T-helper 17 cell (primary cell): ENCODE data around the gene SCN8A. TPM values are rescaled to one million over a fixed set of nuclear protein-coding genes. Genes with fewer than 3 reads are reported as not detected.

Experiments
- ATAC-seq: fragments of 150-1000 bp; cut with Tn5 transposase; 2 replicates; pipeline ENCODE4 v1.10.0; 2021; ENCODE audit warnings: mild to moderate bottlenecking, moderate library complexity
- DNase-seq, 3 donors: peaks; one replicate each; pipeline versions ENCODE4 v3.0.0 to v3.0.0-alpha.2; 2020 to 2021
- H3K9me3 ChIP-seq: one replicate; pipeline ENCODE4 v1.7.0; 2013; ENCODE audit warnings: low read length, mild to moderate bottlenecking; ENCODE audit not compliant: control insufficient read depth, poor library complexity, severe bottlenecking
- H3K27ac Mint-ChIP-seq: one replicate; pipeline ENCODE4 v1.8.0; 2022; ENCODE audit warnings: mild to moderate bottlenecking, moderate library complexity, mixed read lengths
- H3K27me3 Mint-ChIP-seq: one replicate; pipeline ENCODE4 v1.8.0; 2022; ENCODE audit warnings: mixed read lengths
- H3K36me3 Mint-ChIP-seq: one replicate; pipeline ENCODE4 v1.8.0; 2022; ENCODE audit warnings: low read depth, mixed read lengths
- H3K4me1 Mint-ChIP-seq: one replicate; pipeline ENCODE4 v1.8.0; 2022; ENCODE audit warnings: mild to moderate bottlenecking, mixed read lengths
- H3K4me3 Mint-ChIP-seq: one replicate; pipeline ENCODE4 v1.8.0; 2022; ENCODE audit warnings: mild to moderate bottlenecking, moderate library complexity, mixed read lengths
- total RNA-seq, 4 donors: library from RNA in 2 of 4; stranded (reverse) in 2 of 4; gene quantifications; one replicate each; pipeline ENCODE4 v1.2.3 and lab custom pipeline; 2022 to 2026

Gene SCN8A
- total RNA-seq, 2 donors from 2014 or later, result 0.35 to 0.47 TPM

GRCh38 chr12:51717326-51717925 is 126.4 kb downstream of the SCN8A start:
- H3K4me1 Mint-ChIP-seq, result peaks cover 9% of the 10 kb centered on the region
- peaks cover 58% of the 10 kb centered on the region for H3K27me3 Mint-ChIP-seq
- H3K4me3 Mint-ChIP-seq, result no peak overlapping the region
- no peak overlapping the region for H3K27ac Mint-ChIP-seq
- no peaks in the 10 kb centered on the region for H3K9me3 ChIP-seq
- H3K36me3 Mint-ChIP-seq, result peaks cover 14% of the 10 kb centered on the region
- no peak for ATAC-seq
- DNase-seq, result no peak

- peaks cover 41% of the 10 kb centered on the region for H3K27me3 Mint-ChIP-seq
- peak in 2 of 3 donors; percentile 10 to 12 for DNase-seq
- peaks cover 7% of the 10 kb centered on the region for H3K36me3 Mint-ChIP-seq
- H3K9me3 ChIP-seq, result no peaks in the 10 kb centered on the region
- ATAC-seq, result peak; percentile 83
- no peak overlapping the region for H3K27ac Mint-ChIP-seq
- peaks cover 10% of the 10 kb centered on the region for H3K4me1 Mint-ChIP-seq
- peak overlapping the region; percentile 55 for H3K4me3 Mint-ChIP-seq
These were observed 130.4 kb downstream of the SCN8A start for GRCh38 chr12:51721282-51721940.

- H3K4me1 Mint-ChIP-seq, result peaks cover 10% of the 10 kb centered on the region
- H3K9me3 ChIP-seq, result no peaks in the 10 kb centered on the region
- no peak overlapping the region for H3K4me3 Mint-ChIP-seq
- H3K36me3 Mint-ChIP-seq, result peaks cover 7% of the 10 kb centered on the region
- peaks cover 35% of the 10 kb centered on the region for H3K27me3 Mint-ChIP-seq
- peak overlapping the region; percentile 59 for H3K27ac Mint-ChIP-seq
- DNase-seq (no peak), ATAC-seq (no peak)
These were observed 131.4 kb downstream of the SCN8A start for GRCh38 chr12:51722431-51722830.

- H3K9me3 ChIP-seq, result no peaks in the 10 kb centered on the region
- peaks cover 7% of the 10 kb centered on the region for H3K36me3 Mint-ChIP-seq
- peaks cover 37% of the 10 kb centered on the region for H3K27me3 Mint-ChIP-seq
- H3K4me1 Mint-ChIP-seq, result peaks cover 10% of the 10 kb centered on the region
- ATAC-seq, result no peak
- H3K4me3 Mint-ChIP-seq, result no peak overlapping the region
- no peak overlapping the region for H3K27ac Mint-ChIP-seq
- DNase-seq, result no peak
These were observed 135.1 kb downstream of the SCN8A start for GRCh38 chr12:51726161-51726560.

- no peak overlapping the region for H3K27ac Mint-ChIP-seq
- DNase-seq (no peak), ATAC-seq (no peak)
- H3K4me3 Mint-ChIP-seq, result no peak overlapping the region
- peaks cover 5% of the 10 kb centered on the region for H3K36me3 Mint-ChIP-seq
- H3K9me3 ChIP-seq, result no peaks in the 10 kb centered on the region
- H3K27me3 Mint-ChIP-seq, result peaks cover 37% of the 10 kb centered on the region
- H3K4me1 Mint-ChIP-seq, result peaks cover 6% of the 10 kb centered on the region
These were observed 135.9 kb downstream of the SCN8A start for GRCh38 chr12:51726931-51727330.

- Mint-ChIP-seq H3K27me3 (peaks cover 40% of the 10 kb centered on the region), H3K27ac (no peak overlapping the region), H3K36me3 (no peaks in the 10 kb centered on the region), H3K4me1 (no peaks in the 10 kb centered on the region), H3K4me3 (no peak overlapping the region)
- H3K9me3 ChIP-seq, result no peaks in the 10 kb centered on the region
- DNase-seq, result no peak
- ATAC-seq, result no peak
These were observed 138.3 kb downstream of the SCN8A start for GRCh38 chr12:51729331-51729730.

- no peak for DNase-seq
- Mint-ChIP-seq H3K4me3 (no peak overlapping the region), H3K36me3 (no peaks in the 10 kb centered on the region), H3K4me1 (no peaks in the 10 kb centered on the region), H3K27ac (no peak overlapping the region), H3K27me3 (peaks cover 49% of the 10 kb centered on the region)
- no peaks in the 10 kb centered on the region for H3K9me3 ChIP-seq
- ATAC-seq, result no peak
These were observed 139.7 kb downstream of the SCN8A start for GRCh38 chr12:51730745-51731144.

- no peak overlapping the region for H3K4me3 Mint-ChIP-seq
- H3K36me3 Mint-ChIP-seq, result no peaks in the 10 kb centered on the region
- ATAC-seq, result no peak
- H3K9me3 ChIP-seq, result no peaks in the 10 kb centered on the region
- DNase-seq, result no peak
- H3K27ac Mint-ChIP-seq, result no peak overlapping the region
- H3K4me1 Mint-ChIP-seq, result no peaks in the 10 kb centered on the region
- H3K27me3 Mint-ChIP-seq, result peaks cover 29% of the 10 kb centered on the region
These were observed 149.5 kb downstream of the SCN8A start for GRCh38 chr12:51740536-51740935.

- peaks cover 33% of the 10 kb centered on the region for H3K27me3 Mint-ChIP-seq
- H3K27ac Mint-ChIP-seq, result no peak overlapping the region
- DNase-seq (no peak), ATAC-seq (no peak)
- H3K4me3 Mint-ChIP-seq, result no peak overlapping the region
- H3K9me3 ChIP-seq, result no peaks in the 10 kb centered on the region
- no peaks in the 10 kb centered on the region for H3K36me3 Mint-ChIP-seq
- no peaks in the 10 kb centered on the region for H3K4me1 Mint-ChIP-seq
These were observed 153.2 kb downstream of the SCN8A start for GRCh38 chr12:51744235-51744634.

GRCh38 chr12:51744957-51745356 is 153.9 kb downstream of the SCN8A start:
- Mint-ChIP-seq H3K27ac (no peak overlapping the region), H3K4me1 (no peaks in the 10 kb centered on the region), H3K36me3 (no peaks in the 10 kb centered on the region), H3K27me3 (peaks cover 40% of the 10 kb centered on the region), H3K4me3 (no peak overlapping the region)
- ATAC-seq (no peak), DNase-seq (no peak)
- no peaks in the 10 kb centered on the region for H3K9me3 ChIP-seq

GRCh38 chr12:51746416-51746815 is 155.4 kb downstream of the SCN8A start:
- DNase-seq, result no peak
- H3K36me3 Mint-ChIP-seq, result peaks cover 2% of the 10 kb centered on the region
- no peak overlapping the region for H3K27ac Mint-ChIP-seq
- ATAC-seq, result no peak
- H3K4me3 Mint-ChIP-seq, result no peak overlapping the region
- H3K4me1 Mint-ChIP-seq, result no peaks in the 10 kb centered on the region
- H3K9me3 ChIP-seq, result no peaks in the 10 kb centered on the region
- H3K27me3 Mint-ChIP-seq, result peaks cover 42% of the 10 kb centered on the region

GRCh38 chr12:51748235-51748634 is 157.2 kb downstream of the SCN8A start:
- DNase-seq (no peak), ATAC-seq (no peak)
- peaks cover 2% of the 10 kb centered on the region for H3K36me3 Mint-ChIP-seq
- H3K9me3 ChIP-seq, result no peaks in the 10 kb centered on the region
- H3K27ac Mint-ChIP-seq, result no peak overlapping the region
- no peaks in the 10 kb centered on the region for H3K4me1 Mint-ChIP-seq
- peaks cover 53% of the 10 kb centered on the region for H3K27me3 Mint-ChIP-seq
- no peak overlapping the region for H3K4me3 Mint-ChIP-seq

GRCh38 chr12:51749206-51749985 is 158.4 kb downstream of the SCN8A start:
- H3K27ac Mint-ChIP-seq, result no peak overlapping the region
- no peaks in the 10 kb centered on the region for H3K9me3 ChIP-seq
- H3K4me1 Mint-ChIP-seq, result no peaks in the 10 kb centered on the region
- ATAC-seq (no peak), DNase-seq (no peak)
- H3K27me3 Mint-ChIP-seq, result peaks cover 55% of the 10 kb centered on the region
- peaks cover 2% of the 10 kb centered on the region for H3K36me3 Mint-ChIP-seq
- no peak overlapping the region for H3K4me3 Mint-ChIP-seq
